ENCODE data around the gene MRPL50. TPM values are rescaled to one million over a fixed set of nuclear protein-coding genes. Genes with fewer than 3 reads are reported as not detected.

The MRPL50 gene
- total and polyA plus RNA-seq, 2 experiments from 2014 or later = 25.5 to 59.0 TPM

- Histone ChIP-seq H3K9me2 (ENCODE audit: insufficient read depth) (peaks cover 12% of the 10 kb centered on the region), H3K4me3 (no peak overlapping the region), H3K27ac (ENCODE audit: low read depth) (no peak overlapping the region), H2AFZ (no peak overlapping the region), H3F3A (replicated peaks; ENCODE audit: low read depth) (no peaks in the 10 kb centered on the region), H3K36me3 (ENCODE audit: insufficient read depth) (no peaks in the 10 kb centered on the region), H3K79me2 (replicated peaks; ENCODE audit: insufficient read depth) (no peaks in the 10 kb centered on the region), H4K20me1 (replicated peaks; ENCODE audit: insufficient read depth) (no peaks in the 10 kb centered on the region), H3K4me1 (ENCODE audit: insufficient read depth) (no peaks in the 10 kb centered on the region), H3K4me2 (no peak overlapping the region), H3K27me3 (ENCODE audit: insufficient read depth) (no peaks in the 10 kb centered on the region)
- H3K9me3 Mint-ChIP-seq = no peaks in the 10 kb centered on the region
- TF ChIP-seq, protein P1, sequence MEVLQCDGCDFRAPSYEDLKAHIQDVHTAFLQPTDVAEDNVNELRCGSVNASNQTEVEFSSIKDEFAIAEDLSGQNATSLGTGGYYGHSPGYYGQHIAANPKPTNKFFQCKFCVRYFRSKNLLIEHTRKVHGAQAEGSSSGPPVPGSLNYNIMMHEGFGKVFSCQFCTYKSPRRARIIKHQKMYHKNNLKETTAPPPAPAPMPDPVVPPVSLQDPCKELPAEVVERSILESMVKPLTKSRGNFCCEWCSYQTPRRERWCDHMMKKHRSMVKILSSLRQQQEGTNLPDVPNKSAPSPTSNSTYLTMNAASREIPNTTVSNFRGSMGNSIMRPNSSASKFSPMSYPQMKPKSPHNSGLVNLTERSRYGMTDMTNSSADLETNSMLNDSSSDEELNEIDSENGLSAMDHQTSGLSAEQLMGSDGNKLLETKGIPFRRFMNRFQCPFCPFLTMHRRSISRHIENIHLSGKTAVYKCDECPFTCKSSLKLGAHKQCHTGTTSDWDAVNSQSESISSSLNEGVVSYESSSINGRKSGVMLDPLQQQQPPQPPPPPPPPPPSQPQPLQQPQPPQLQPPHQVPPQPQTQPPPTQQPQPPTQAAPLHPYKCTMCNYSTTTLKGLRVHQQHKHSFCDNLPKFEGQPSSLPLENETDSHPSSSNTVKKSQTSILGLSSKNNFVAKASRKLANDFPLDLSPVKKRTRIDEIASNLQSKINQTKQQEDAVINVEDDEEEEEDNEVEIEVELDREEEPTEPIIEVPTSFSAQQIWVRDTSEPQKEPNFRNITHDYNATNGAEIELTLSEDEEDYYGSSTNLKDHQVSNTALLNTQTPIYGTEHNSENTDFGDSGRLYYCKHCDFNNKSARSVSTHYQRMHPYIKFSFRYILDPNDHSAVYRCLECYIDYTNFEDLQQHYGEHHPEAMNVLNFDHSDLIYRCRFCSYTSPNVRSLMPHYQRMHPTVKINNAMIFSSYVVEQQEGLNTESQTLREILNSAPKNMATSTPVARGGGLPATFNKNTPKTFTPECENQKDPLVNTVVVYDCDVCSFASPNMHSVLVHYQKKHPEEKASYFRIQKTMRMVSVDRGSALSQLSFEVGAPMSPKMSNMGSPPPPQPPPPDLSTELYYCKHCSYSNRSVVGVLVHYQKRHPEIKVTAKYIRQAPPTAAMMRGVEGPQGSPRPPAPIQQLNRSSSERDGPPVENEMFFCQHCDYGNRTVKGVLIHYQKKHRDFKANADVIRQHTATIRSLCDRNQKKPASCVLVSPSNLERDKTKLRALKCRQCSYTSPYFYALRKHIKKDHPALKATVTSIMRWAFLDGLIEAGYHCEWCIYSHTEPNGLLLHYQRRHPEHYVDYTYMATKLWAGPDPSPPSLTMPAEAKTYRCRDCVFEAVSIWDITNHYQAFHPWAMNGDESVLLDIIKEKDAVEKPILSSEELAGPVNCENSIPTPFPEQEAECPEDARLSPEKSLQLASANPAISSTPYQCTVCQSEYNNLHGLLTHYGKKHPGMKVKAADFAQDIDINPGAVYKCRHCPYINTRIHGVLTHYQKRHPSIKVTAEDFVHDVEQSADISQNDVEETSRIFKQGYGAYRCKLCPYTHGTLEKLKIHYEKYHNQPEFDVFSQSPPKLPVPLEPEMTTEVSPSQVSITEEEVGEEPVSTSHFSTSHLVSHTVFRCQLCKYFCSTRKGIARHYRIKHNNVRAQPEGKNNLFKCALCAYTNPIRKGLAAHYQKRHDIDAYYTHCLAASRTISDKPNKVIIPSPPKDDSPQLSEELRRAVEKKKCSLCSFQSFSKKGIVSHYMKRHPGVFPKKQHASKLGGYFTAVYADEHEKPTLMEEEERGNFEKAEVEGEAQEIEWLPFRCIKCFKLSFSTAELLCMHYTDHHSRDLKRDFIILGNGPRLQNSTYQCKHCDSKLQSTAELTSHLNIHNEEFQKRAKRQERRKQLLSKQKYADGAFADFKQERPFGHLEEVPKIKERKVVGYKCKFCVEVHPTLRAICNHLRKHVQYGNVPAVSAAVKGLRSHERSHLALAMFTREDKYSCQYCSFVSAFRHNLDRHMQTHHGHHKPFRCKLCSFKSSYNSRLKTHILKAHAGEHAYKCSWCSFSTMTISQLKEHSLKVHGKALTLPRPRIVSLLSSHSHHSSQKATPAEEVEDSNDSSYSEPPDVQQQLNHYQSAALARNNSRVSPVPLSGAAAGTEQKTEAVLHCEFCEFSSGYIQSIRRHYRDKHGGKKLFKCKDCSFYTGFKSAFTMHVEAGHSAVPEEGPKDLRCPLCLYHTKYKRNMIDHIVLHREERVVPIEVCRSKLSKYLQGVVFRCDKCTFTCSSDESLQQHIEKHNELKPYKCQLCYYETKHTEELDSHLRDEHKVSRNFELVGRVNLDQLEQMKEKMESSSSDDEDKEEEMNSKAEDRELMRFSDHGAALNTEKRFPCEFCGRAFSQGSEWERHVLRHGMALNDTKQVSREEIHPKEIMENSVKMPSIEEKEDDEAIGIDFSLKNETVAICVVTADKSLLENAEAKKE (CRISPR knock-in tag; IDR thresholded peaks at IDR 0.05) = no peak
- TF ChIP-seq ETS1 (IDR thresholded peaks at IDR 0.05) (no peak), EZH2phosphoT487 (IDR thresholded peaks at IDR 0.05; ENCODE audit: unreplicated experiment) (no peak), STAT1 (IDR thresholded peaks at IDR 0.05; ENCODE audit: unreplicated experiment) (no peak), CREB1 (CRISPR knock-in tag; IDR thresholded peaks at IDR 0.05; ENCODE audit: low read depth) (no peak)
- TF ChIP-seq, protein P2, sequence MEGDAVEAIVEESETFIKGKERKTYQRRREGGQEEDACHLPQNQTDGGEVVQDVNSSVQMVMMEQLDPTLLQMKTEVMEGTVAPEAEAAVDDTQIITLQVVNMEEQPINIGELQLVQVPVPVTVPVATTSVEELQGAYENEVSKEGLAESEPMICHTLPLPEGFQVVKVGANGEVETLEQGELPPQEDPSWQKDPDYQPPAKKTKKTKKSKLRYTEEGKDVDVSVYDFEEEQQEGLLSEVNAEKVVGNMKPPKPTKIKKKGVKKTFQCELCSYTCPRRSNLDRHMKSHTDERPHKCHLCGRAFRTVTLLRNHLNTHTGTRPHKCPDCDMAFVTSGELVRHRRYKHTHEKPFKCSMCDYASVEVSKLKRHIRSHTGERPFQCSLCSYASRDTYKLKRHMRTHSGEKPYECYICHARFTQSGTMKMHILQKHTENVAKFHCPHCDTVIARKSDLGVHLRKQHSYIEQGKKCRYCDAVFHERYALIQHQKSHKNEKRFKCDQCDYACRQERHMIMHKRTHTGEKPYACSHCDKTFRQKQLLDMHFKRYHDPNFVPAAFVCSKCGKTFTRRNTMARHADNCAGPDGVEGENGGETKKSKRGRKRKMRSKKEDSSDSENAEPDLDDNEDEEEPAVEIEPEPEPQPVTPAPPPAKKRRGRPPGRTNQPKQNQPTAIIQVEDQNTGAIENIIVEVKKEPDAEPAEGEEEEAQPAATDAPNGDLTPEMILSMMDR (conservative IDR thresholded peaks at IDR 0.05; ENCODE audit: low read depth in 2 of 2) = no peak
- no peak overlapping the region for H3K4me3 Mint-ChIP-seq
- no peak for ATAC-seq
- DNase-seq (ENCODE audit: low spot score) = no peak
- H3K27ac Mint-ChIP-seq = no peak overlapping the region
- no peaks in the 10 kb centered on the region for H3K36me3 Mint-ChIP-seq (ENCODE audit: low read depth)
- H3K27me3 Mint-ChIP-seq (ENCODE audit: insufficient read depth, low read depth, poor library complexity) = peaks cover 3% of the 10 kb centered on the region
- H3K4me1 Mint-ChIP-seq = peaks cover 2% of the 10 kb centered on the region; the same call in 2 of the 3 replicates
These were observed 28.9 kb upstream of the MRPL50 start for GRCh38 chr9:101427358-101427757.

All from GM23338 (cell line).